MM.1S (cell line): ENCODE data around the gene ANKRD9.

Experiments
- DNase-seq: peaks from one replicate; pipeline ENCODE4 v3.0.0-alpha.2; 2015
- H2AFZ ChIP-seq: fragments of 300-600 bp; sonication (generic); 2 replicates; pipeline ENCODE4 v1.6.0; 2016; ENCODE audit warnings: antibody characterized with exemption, low read length
- H3F3A ChIP-seq: fragments of 300-600 bp; sonication (generic); 2 replicates; pipeline ENCODE4 v1.6.1; 2016; ENCODE audit warnings: mild to moderate bottlenecking, antibody characterized with exemption, low read length, moderate library complexity, mixed read lengths; ENCODE audit not compliant: insufficient read depth
- H3K27ac ChIP-seq: fragments of 300-600 bp; sonication (generic); 2 replicates; pipeline ENCODE4 v1.5.1; 2016; ENCODE audit warnings: mild to moderate bottlenecking, low read length
- H3K27me3 ChIP-seq: fragments of 300-600 bp; sonication (generic); replicated peaks from 2 replicates; pipeline ENCODE4 v1.6.0; 2016; ENCODE audit warnings: low read length; ENCODE audit not compliant: insufficient read depth
- H3K36me3 ChIP-seq: fragments of 300-600 bp; sonication (generic); replicated peaks from 2 replicates; pipeline ENCODE4 v1.6.1; 2016; ENCODE audit warnings: mild to moderate bottlenecking, low read length, mixed read lengths; ENCODE audit not compliant: insufficient read depth
- H3K4me1 ChIP-seq: fragments of 300-600 bp; sonication (generic); 2 replicates; pipeline ENCODE4 v1.6.1; 2016; ENCODE audit warnings: low read length, mixed read lengths
- H3K4me2 ChIP-seq: fragments of 300-600 bp; sonication (generic); 2 replicates; pipeline ENCODE4 v1.6.0; 2016; ENCODE audit warnings: low read depth, low read length
- H3K4me3 ChIP-seq: fragments of 300-600 bp; sonication (generic); 2 replicates; pipeline ENCODE4 v1.5.1; 2016; ENCODE audit warnings: low read length, mixed read lengths
- H3K79me2 ChIP-seq: fragments of 300-600 bp; sonication (generic); 2 replicates; pipeline ENCODE4 v1.6.1; 2016; ENCODE audit warnings: mixed run types, low read length, mixed read lengths
- H3K9ac ChIP-seq: fragments of 300-600 bp; sonication (generic); 2 replicates; pipeline ENCODE4 v1.6.1; 2016; ENCODE audit warnings: low read length, mixed read lengths
- H3K9me2 ChIP-seq: fragments of 300-600 bp; sonication (generic); replicated peaks from 2 replicates; pipeline ENCODE4 v1.6.1; 2016; ENCODE audit warnings: mild to moderate bottlenecking, low read length, mixed read lengths; ENCODE audit not compliant: insufficient read depth
- H3K9me3 ChIP-seq: fragments of 300-600 bp; sonication (generic); replicated peaks from 2 replicates; pipeline ENCODE4 v1.6.1; 2016; ENCODE audit warnings: mild to moderate bottlenecking, low read length, mixed read lengths; ENCODE audit not compliant: insufficient read depth
- H4K20me1 ChIP-seq: fragments of 300-600 bp; sonication (generic); 2 replicates; pipeline ENCODE4 v1.6.1; 2016; ENCODE audit warnings: mild to moderate bottlenecking, low read length, moderate library complexity, mixed read lengths; ENCODE audit not compliant: insufficient read depth
- CTCF ChIP-seq: fragments of 300-600 bp; sonication (generic); IDR thresholded peaks from 2 replicates; pipeline ENCODE4 v1.5.1; 2016; ENCODE audit warnings: antibody characterized with exemption, low read length, mixed read lengths
- EZH2 ChIP-seq: fragments of 300-600 bp; sonication (generic); optimal IDR thresholded peaks from 2 replicates; pipeline ENCODE3; 2017; ENCODE audit warnings: low read depth, mild to moderate bottlenecking, antibody characterized with exemption, low read length, mixed read lengths
- EZH2phosphoT487 ChIP-seq: fragments of 300-600 bp; sonication (generic); IDR thresholded peaks from 2 replicates; pipeline ENCODE4 v1.6.1; 2018; ENCODE audit warnings: antibody characterized with exemption, low read length

ANKRD9 gene

GRCh38 chr14:102510616-102511520 lies 1.3 kb upstream of the ANKRD9 start:
- peak overlapping the region; percentile 62 for H3K4me3 ChIP-seq
- H3K79me2 ChIP-seq: no peaks in the 10 kb centered on the region
- H3K4me1 ChIP-seq: no peaks in the 10 kb centered on the region
- H3K9me2 ChIP-seq: no peaks in the 10 kb centered on the region
- peak overlapping the region; percentile 28; the same call in 1 of the 2 replicates for H3K9ac ChIP-seq
- no peaks in the 10 kb centered on the region for H3K36me3 ChIP-seq
- TF ChIP-seq CTCF (no peak), EZH2 (no peak), EZH2phosphoT487 (no peak)
- no peaks in the 10 kb centered on the region for H3K27me3 ChIP-seq
- no peaks in the 10 kb centered on the region for H3F3A ChIP-seq
- H3K9me3 ChIP-seq: no peaks in the 10 kb centered on the region
- H3K4me2 ChIP-seq: peak overlapping the region; percentile 84
- peak overlapping the region; percentile 81 for H2AFZ ChIP-seq
- no peak overlapping the region for H3K27ac ChIP-seq
- no peaks in the 10 kb centered on the region for H4K20me1 ChIP-seq
- DNase-seq: no peak

GRCh38 chr14:102508774-102509745 lies 516 bp downstream of the ANKRD9 start:
- TF ChIP-seq EZH2 (no peak), EZH2phosphoT487 (no peak), CTCF (no peak)
- Histone ChIP-seq H3K4me3 (peak overlapping the region; percentile 31; the same call in 1 of the 2 replicates), H3K9ac (no peak overlapping the region), H3K4me1 (no peaks in the 10 kb centered on the region), H4K20me1 (no peaks in the 10 kb centered on the region), H3K4me2 (peak overlapping the region; percentile 45), H3K27ac (no peak overlapping the region), H3K9me2 (no peaks in the 10 kb centered on the region), H3K9me3 (no peaks in the 10 kb centered on the region), H3K27me3 (no peaks in the 10 kb centered on the region), H3K79me2 (no peaks in the 10 kb centered on the region), H2AFZ (no peak overlapping the region), H3F3A (no peaks in the 10 kb centered on the region), H3K36me3 (no peaks in the 10 kb centered on the region)
- DNase-seq: no peak

GRCh38 chr14:102508410-102508773 lies 1.2 kb downstream of the ANKRD9 start:
- Histone ChIP-seq H3K4me2 (no peak overlapping the region), H3K9ac (no peak overlapping the region)
- TF ChIP-seq EZH2phosphoT487 (no peak), CTCF (no peak), EZH2 (no peak)

More at GRCh38 chr14:102508410-102508773, 1.2 kb downstream of the ANKRD9 start:
- H3K9me2 ChIP-seq: no peaks in the 10 kb centered on the region
- H2AFZ ChIP-seq: no peak overlapping the region
- no peaks in the 10 kb centered on the region for H3K27me3 ChIP-seq
- no peaks in the 10 kb centered on the region for H3F3A ChIP-seq
- H3K36me3 ChIP-seq: no peaks in the 10 kb centered on the region
- DNase-seq: no peak
- no peaks in the 10 kb centered on the region for H3K79me2 ChIP-seq
- no peak overlapping the region for H3K27ac ChIP-seq
- no peak overlapping the region for H3K4me3 ChIP-seq
- no peaks in the 10 kb centered on the region for H3K4me1 ChIP-seq
- no peaks in the 10 kb centered on the region for H4K20me1 ChIP-seq
- no peaks in the 10 kb centered on the region for H3K9me3 ChIP-seq
